Neural cell (in vitro differentiated cells): ENCODE measurements around the gene ETNK1. TPM values are rescaled to one million over a fixed set of nuclear protein-coding genes. Genes with fewer than 3 reads are reported as not detected.
"Not testable (repeated sequence)": the region's sequence is repeated elsewhere in the genome, so short reads cannot be mapped to it uniquely, and the experiment has no call there.

Experiments
- H2AFZ ChIP-seq: fragments of 200-600, 300-800 bp; sonication (generic), shearing (Covaris generic); 2 replicates; pipeline ENCODE4 v1.6.0; 2014; ENCODE audit warnings: low read depth, mild to moderate bottlenecking, antibody characterized with exemption, low read length, moderate library complexity
- H3F3A ChIP-seq: fragments of 200-600 bp; shearing (Covaris generic); 2 replicates; pipeline ENCODE4 v1.6.1; 2016; ENCODE audit warnings: mild to moderate bottlenecking, moderate library complexity, mixed read lengths, antibody characterized with exemption, low read length; ENCODE audit not compliant: insufficient read depth, poor library complexity, severe bottlenecking
- H3K27ac ChIP-seq: fragments of 200-600, 300-800 bp; sonication (generic), shearing (Covaris generic); 2 replicates; pipeline ENCODE4 v1.5.1; 2014; ENCODE audit warnings: mild to moderate bottlenecking, low read length, moderate library complexity
- H3K27me3 ChIP-seq: fragments of 300-800, 200-600 bp; sonication (generic), shearing (Covaris generic); 2 replicates; pipeline ENCODE4 v1.6.0; 2014; ENCODE audit warnings: mild to moderate bottlenecking, low read depth, low read length, moderate library complexity; ENCODE audit not compliant: insufficient read depth
- H3K36me3 ChIP-seq: fragments of 300-800, 200-600 bp; sonication (generic), shearing (Covaris generic); 2 replicates; pipeline ENCODE4 v1.5.1; 2014; ENCODE audit warnings: mild to moderate bottlenecking, antibody characterized with exemption, low read length, moderate library complexity; ENCODE audit not compliant: insufficient read depth
- H3K4me2 ChIP-seq: fragments of 300-800, 200-600 bp; sonication (generic), shearing (Covaris generic); 2 replicates; pipeline ENCODE4 v1.6.0; 2014; ENCODE audit warnings: mild to moderate bottlenecking, low read length
- H3K4me3 ChIP-seq: fragments of 300-800, 200-600 bp; sonication (generic), shearing (Covaris generic); 2 replicates; pipeline ENCODE4 v1.5.1; 2014; ENCODE audit warnings: mild to moderate bottlenecking, low read length, moderate library complexity
- H3K79me2 ChIP-seq: fragments of 200-600 bp; shearing (Covaris generic); replicated peaks from 2 replicates; pipeline ENCODE4 v1.6.0; 2014; ENCODE audit warnings: mild to moderate bottlenecking, low read length, moderate library complexity; ENCODE audit not compliant: insufficient read depth
- H3K9ac ChIP-seq: fragments of 300-800, 200-600 bp; sonication (generic), shearing (Covaris generic); 2 replicates; pipeline ENCODE4 v1.6.1; 2016; ENCODE audit warnings: mild to moderate bottlenecking, low read length, mixed read lengths
- H3K9me2 ChIP-seq: fragments of 200-600 bp; shearing (Covaris generic); 2 replicates; pipeline ENCODE4 v1.6.1; 2016; ENCODE audit warnings: mild to moderate bottlenecking, low read length, mixed read lengths; ENCODE audit not compliant: insufficient read depth
- H3K9me3 ChIP-seq: fragments of 200-600, 300-800 bp; sonication (generic), shearing (Covaris generic); 2 replicates; pipeline ENCODE4 v1.6.1; 2016; ENCODE audit warnings: mild to moderate bottlenecking, mixed run types, low read length, moderate library complexity, mixed read lengths
- H4K20me1 ChIP-seq: fragments of 200-600 bp; shearing (Covaris generic); 2 replicates; pipeline ENCODE4 v1.6.1; 2016; ENCODE audit warnings: mild to moderate bottlenecking, mixed run types; ENCODE audit not compliant: insufficient read depth
- EP300 ChIP-seq: fragments of 450-650 bp; conservative IDR thresholded peaks from 2 replicates; pipeline ENCODE4 v1.6.1; 2014; ENCODE audit warnings: antibody characterized with exemption, mild to moderate bottlenecking, moderate library complexity; ENCODE audit not compliant: poor library complexity, severe bottlenecking
- EZH2 ChIP-seq: fragments of 200-600, 300-800 bp; shearing (Covaris generic), sonication (generic); IDR thresholded peaks from 2 replicates; pipeline ENCODE4 v1.6.1; 2014; ENCODE audit warnings: antibody characterized with exemption, low read length, borderline replicate concordance, mild to moderate bottlenecking; ENCODE audit not compliant: insufficient read depth, poor library complexity, severe bottlenecking
- MXI1 ChIP-seq: fragments of 450-650 bp; conservative IDR thresholded peaks from 2 replicates; pipeline ENCODE4 v1.6.1; 2014; ENCODE audit warnings: antibody characterized with exemption, mild to moderate bottlenecking; ENCODE audit not compliant: poor library complexity, severe bottlenecking
- POLR2AphosphoS5 ChIP-seq: IDR thresholded peaks from 2 replicates; pipeline ENCODE4 v1.6.1; 2012
- RAD21 ChIP-seq: fragments of 450-650 bp; conservative IDR thresholded peaks from 2 replicates; pipeline ENCODE4 v1.6.1; 2014; ENCODE audit warnings: antibody characterized with exemption, mild to moderate bottlenecking, moderate library complexity
- SMC3 ChIP-seq: fragments of 450-650 bp; conservative IDR thresholded peaks from 2 replicates; pipeline ENCODE4 v1.6.1; 2014; ENCODE audit warnings: antibody characterized with exemption, mild to moderate bottlenecking, moderate library complexity; ENCODE audit not compliant: poor library complexity
- polyA plus RNA-seq: library from polyadenylated mRNA; depleted of rRNA; stranded (reverse); fragments of >200 nt; gene quantifications from 2 replicates; pipeline ENCODE4 v1.2.3, GENCODE V29; 2014
- TF ChIP-seq, protein P1 (sequence below): fragments of 450-650 bp; IDR thresholded peaks from 2 replicates; pipeline ENCODE4 v1.5.1; 2014; ENCODE audit warnings: antibody characterized with exemption, mild to moderate bottlenecking, moderate library complexity; ENCODE audit not compliant: poor library complexity, severe bottlenecking
- TF ChIP-seq, protein P2 (sequence below): IDR thresholded peaks from 2 replicates; pipeline ENCODE4 v1.6.1; 2012; ENCODE audit warnings: borderline replicate concordance

Gene ETNK1
- polyA plus RNA-seq, 1 donor from 2014 or later = 78.5 TPM

DNA sequence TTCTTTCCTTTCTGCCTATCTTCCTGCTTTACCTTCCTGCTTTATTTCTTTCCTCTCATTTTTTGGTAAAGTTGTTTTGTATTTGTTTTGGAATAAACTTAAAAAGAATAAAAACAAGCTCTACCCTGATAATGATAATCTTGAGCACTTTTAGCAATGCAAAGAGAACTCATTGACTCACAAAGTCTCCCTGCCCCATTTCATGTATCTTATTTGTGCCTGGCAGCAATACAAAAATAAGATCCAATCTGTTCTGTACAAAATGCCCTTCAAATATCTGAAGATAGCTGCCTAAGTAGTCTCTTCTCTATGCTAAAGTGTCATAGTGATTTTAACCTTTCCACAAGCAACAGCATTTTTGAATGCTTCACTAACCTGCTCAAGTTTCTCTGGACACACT is 31.1 kb upstream of the ETNK1 start:
- no peaks in the 10 kb centered on the region for H3K27me3 ChIP-seq
- no peaks in the 10 kb centered on the region for H3K9me2 ChIP-seq
- no peaks in the 10 kb centered on the region for H3K9me3 ChIP-seq
- H3K4me3 ChIP-seq = no peak overlapping the region
- H3K36me3 ChIP-seq = no peaks in the 10 kb centered on the region
- no peak overlapping the region for H3K4me2 ChIP-seq
- H3K27ac ChIP-seq = no peak overlapping the region
- H3F3A ChIP-seq = no peaks in the 10 kb centered on the region
- H4K20me1 ChIP-seq = no peaks in the 10 kb centered on the region
- TF ChIP-seq RAD21 = no peak
- TF ChIP-seq, protein P1, sequence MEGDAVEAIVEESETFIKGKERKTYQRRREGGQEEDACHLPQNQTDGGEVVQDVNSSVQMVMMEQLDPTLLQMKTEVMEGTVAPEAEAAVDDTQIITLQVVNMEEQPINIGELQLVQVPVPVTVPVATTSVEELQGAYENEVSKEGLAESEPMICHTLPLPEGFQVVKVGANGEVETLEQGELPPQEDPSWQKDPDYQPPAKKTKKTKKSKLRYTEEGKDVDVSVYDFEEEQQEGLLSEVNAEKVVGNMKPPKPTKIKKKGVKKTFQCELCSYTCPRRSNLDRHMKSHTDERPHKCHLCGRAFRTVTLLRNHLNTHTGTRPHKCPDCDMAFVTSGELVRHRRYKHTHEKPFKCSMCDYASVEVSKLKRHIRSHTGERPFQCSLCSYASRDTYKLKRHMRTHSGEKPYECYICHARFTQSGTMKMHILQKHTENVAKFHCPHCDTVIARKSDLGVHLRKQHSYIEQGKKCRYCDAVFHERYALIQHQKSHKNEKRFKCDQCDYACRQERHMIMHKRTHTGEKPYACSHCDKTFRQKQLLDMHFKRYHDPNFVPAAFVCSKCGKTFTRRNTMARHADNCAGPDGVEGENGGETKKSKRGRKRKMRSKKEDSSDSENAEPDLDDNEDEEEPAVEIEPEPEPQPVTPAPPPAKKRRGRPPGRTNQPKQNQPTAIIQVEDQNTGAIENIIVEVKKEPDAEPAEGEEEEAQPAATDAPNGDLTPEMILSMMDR = no peak
- no peaks in the 10 kb centered on the region for H3K79me2 ChIP-seq
- H2AFZ ChIP-seq = no peak overlapping the region
- H3K9ac ChIP-seq = no peak overlapping the region

DNA sequence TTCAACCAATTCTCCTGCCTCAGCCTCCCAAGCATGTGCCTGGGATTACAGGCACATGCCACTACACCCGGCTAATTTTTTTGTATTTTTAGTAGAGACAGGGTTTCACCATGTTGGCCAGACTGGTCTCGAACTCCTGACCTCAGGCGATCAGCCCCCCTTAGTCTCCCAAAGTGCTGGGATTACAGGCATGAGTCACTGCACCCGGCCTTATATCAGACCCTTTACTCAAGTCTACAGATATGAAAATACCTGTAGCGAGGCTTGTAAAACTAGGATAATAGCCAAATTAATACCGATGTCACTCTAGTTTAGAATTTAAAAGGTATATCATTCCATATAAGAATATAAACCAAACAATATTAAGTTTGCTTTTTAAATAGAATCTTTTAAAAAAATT is 27.4 kb upstream of the ETNK1 start:
- H3K27me3 ChIP-seq, H3K79me2 ChIP-seq, H3K9me3 ChIP-seq, H3K4me3 ChIP-seq, H3K27ac ChIP-seq, H3K4me2 ChIP-seq, H4K20me1 ChIP-seq, H3K9me2 ChIP-seq, H3K9ac ChIP-seq, H3K36me3 ChIP-seq, H3F3A ChIP-seq, H2AFZ ChIP-seq: not testable (repeated sequence)

DNA sequence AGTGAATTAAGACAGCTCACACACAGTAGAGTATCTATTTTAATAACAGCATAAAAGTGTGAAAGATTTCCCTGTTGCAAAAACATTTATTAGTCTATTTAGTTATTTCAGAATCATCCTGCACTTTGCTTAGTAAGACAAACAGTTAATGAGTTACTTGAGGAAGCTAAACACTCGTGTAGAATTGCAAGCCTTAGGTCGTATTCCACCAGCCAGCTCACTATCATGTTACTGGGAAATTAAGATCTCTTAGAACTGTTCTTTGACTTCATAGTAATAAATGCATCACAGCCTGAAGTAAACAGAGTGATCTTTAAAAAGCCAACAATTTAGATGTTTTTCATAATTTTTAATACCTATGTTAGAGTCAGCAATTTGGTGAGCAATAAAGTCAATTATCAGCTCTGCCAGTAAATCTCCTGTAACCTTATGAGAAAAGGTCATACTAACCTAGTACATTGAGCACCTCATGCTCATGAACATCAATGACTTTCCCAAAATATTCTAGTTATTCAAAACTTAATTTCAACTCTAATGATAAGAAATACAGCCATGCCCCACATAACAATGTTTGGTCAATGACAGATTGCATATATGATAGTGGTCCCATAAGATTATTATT is 26.7 kb upstream of the ETNK1 start:
- H3K36me3 ChIP-seq = no peaks in the 10 kb centered on the region
- no peak overlapping the region for H3K9ac ChIP-seq
- no peaks in the 10 kb centered on the region for H4K20me1 ChIP-seq
- H3K9me3 ChIP-seq = no peaks in the 10 kb centered on the region
- no peak overlapping the region for H2AFZ ChIP-seq
- no peaks in the 10 kb centered on the region for H3K27me3 ChIP-seq
- no peaks in the 10 kb centered on the region for H3F3A ChIP-seq
- no peaks in the 10 kb centered on the region for H3K79me2 ChIP-seq
- H3K4me2 ChIP-seq = no peak overlapping the region
- no peak overlapping the region for H3K27ac ChIP-seq
- H3K4me3 ChIP-seq = no peak overlapping the region
- no peak for TF ChIP-seq RAD21
- TF ChIP-seq POLR2AphosphoS5 = no peak
- TF ChIP-seq SMC3 = no peak
- TF ChIP-seq EP300 = no peak
- TF ChIP-seq, protein P1 = no peak
- TF ChIP-seq EZH2 = no peak
- TF ChIP-seq MXI1 = no peak
- TF ChIP-seq, protein P2, sequence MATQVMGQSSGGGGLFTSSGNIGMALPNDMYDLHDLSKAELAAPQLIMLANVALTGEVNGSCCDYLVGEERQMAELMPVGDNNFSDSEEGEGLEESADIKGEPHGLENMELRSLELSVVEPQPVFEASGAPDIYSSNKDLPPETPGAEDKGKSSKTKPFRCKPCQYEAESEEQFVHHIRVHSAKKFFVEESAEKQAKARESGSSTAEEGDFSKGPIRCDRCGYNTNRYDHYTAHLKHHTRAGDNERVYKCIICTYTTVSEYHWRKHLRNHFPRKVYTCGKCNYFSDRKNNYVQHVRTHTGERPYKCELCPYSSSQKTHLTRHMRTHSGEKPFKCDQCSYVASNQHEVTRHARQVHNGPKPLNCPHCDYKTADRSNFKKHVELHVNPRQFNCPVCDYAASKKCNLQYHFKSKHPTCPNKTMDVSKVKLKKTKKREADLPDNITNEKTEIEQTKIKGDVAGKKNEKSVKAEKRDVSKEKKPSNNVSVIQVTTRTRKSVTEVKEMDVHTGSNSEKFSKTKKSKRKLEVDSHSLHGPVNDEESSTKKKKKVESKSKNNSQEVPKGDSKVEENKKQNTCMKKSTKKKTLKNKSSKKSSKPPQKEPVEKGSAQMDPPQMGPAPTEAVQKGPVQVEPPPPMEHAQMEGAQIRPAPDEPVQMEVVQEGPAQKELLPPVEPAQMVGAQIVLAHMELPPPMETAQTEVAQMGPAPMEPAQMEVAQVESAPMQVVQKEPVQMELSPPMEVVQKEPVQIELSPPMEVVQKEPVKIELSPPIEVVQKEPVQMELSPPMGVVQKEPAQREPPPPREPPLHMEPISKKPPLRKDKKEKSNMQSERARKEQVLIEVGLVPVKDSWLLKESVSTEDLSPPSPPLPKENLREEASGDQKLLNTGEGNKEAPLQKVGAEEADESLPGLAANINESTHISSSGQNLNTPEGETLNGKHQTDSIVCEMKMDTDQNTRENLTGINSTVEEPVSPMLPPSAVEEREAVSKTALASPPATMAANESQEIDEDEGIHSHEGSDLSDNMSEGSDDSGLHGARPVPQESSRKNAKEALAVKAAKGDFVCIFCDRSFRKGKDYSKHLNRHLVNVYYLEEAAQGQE = no peak
- no peaks in the 10 kb centered on the region for H3K9me2 ChIP-seq
